ENCODE results near the gene FRRS1. TPM values are rescaled to one million over a fixed set of nuclear protein-coding genes. Genes with fewer than 3 reads are reported as not detected.
"Not testable (repeated sequence)": the region's sequence is repeated elsewhere in the genome, so short reads cannot be mapped to it uniquely, and the experiment has no call there.

The FRRS1 gene
- total RNA-seq, 4 donors from 2014 or later, result 1.4 to 4.5 (median 2.3) TPM

- TF ChIP-seq POLR2A (IDR thresholded peaks at IDR 0.05) (no peak), CTCF (IDR thresholded peaks at IDR 0.05 in 4 of 5, conservative IDR thresholded peaks at IDR 0.05 in 1 of 5) (peak; percentile 55 to 71 (median 66))
- intact Hi-C loops (cut with DNase I; ENCODE audit: low total_unique reads) (loop anchor here (2.0 to 10.0 kb wide), 6 partner anchors 42 to 1054 kb away; partner anchors contain the start of genes AGL and SLC35A3), in situ Hi-C loops (cut with MboI; ENCODE audit: low sequenced_read_pairs in 4 of 4) (loop anchor here (10.0 to 25.0 kb wide), 5 partner anchors 229 to 1056 kb away; a partner anchor contains a TSS)
- peak; percentile 97 to 99 for ATAC-seq
- H3K27ac ChIP-seq, result peak overlapping the region; percentile 10 to 77 (median 68)
- peak; percentile 38 to 40 for DNase-seq
- no peaks in the 10 kb centered on the region for H3K9me3 ChIP-seq
- peak overlapping the region; percentile 19 to 47 (median 25) for H3K4me3 ChIP-seq
- no peaks in the 10 kb centered on the region for H3K27me3 ChIP-seq
- H3K4me1 ChIP-seq, result peaks cover 9 to 10% of the 10 kb centered on the region in 2 donors
- no peaks in the 10 kb centered on the region for H3K36me3 ChIP-seq
Observed at GRCh38 chr1:99808391-99809115, 42.1 kb upstream of the FRRS1 start.

- in situ Hi-C loops (cut with MboI; ENCODE audit: low sequenced_read_pairs in 4 of 4), result loop anchor here (10.0 to 25.0 kb wide), 5 partner anchors 230 to 1058 kb away; a partner anchor contains a TSS
- intact Hi-C loops (cut with DNase I; ENCODE audit: low total_unique reads), result loop anchor here (5.0 to 10.0 kb wide), 3 partner anchors 158 to 1055 kb away; partner anchors contain the start of gene SLC35A3
Observed at GRCh38 chr1:99806882-99807281, 40.4 kb upstream of the FRRS1 start.

GRCh38 chr1:99801584-99801983 is 35.1 kb upstream of the FRRS1 start:
- intact Hi-C loops (cut with DNase I; ENCODE audit: low total_unique reads) (loop anchor here (10.0 kb wide), 1 partner anchor 163 kb away; the partner anchor contains the start of gene SLC35A3), in situ Hi-C loops (cut with MboI; ENCODE audit: low sequenced_read_pairs in 4 of 4) (loop anchor here (10.0 to 25.0 kb wide), 5 partner anchors 236 to 1063 kb away; a partner anchor contains a TSS)
- H3K4me1 ChIP-seq, result no peaks in the 10 kb centered on the region
- no peak overlapping the region for H3K27ac ChIP-seq
- ATAC-seq, result no peak
- no peaks in the 10 kb centered on the region for H3K9me3 ChIP-seq
- no peaks in the 10 kb centered on the region for H3K36me3 ChIP-seq
- TF ChIP-seq POLR2A (IDR thresholded peaks at IDR 0.05) (no peak), CTCF (IDR thresholded peaks at IDR 0.05 in 4 of 5, conservative IDR thresholded peaks at IDR 0.05 in 1 of 5) (no peak)
- no peak overlapping the region for H3K4me3 ChIP-seq
- H3K27me3 ChIP-seq, result no peaks in the 10 kb centered on the region
- DNase-seq, result no peak

More at GRCh38 chr1:99806882-99807281, 40.4 kb upstream of the FRRS1 start:
- no peak for DNase-seq
- Histone ChIP-seq H3K9me3 (no peaks in the 10 kb centered on the region), H3K36me3 (no peaks in the 10 kb centered on the region), H3K27ac (no peak overlapping the region), H3K4me3 (no peak overlapping the region), H3K4me1 (peaks cover 9 to 10% of the 10 kb centered on the region in 2 donors), H3K27me3 (no peaks in the 10 kb centered on the region)
- no peak for TF ChIP-seq CTCF (IDR thresholded peaks at IDR 0.05 in 4 of 5, conservative IDR thresholded peaks at IDR 0.05 in 1 of 5)
- TF ChIP-seq POLR2A (IDR thresholded peaks at IDR 0.05), result no peak
- ATAC-seq, result no peak

GRCh38 chr1:99793861-99794260 is 27.4 kb upstream of the FRRS1 start:
- ATAC-seq; H3K9me3 ChIP-seq; DNase-seq; in situ Hi-C loops (cut with MboI; ENCODE audit: low sequenced_read_pairs in 4 of 4); H3K4me1 ChIP-seq; H3K4me3 ChIP-seq; H3K27ac ChIP-seq; H3K36me3 ChIP-seq; H3K27me3 ChIP-seq; intact Hi-C loops (cut with DNase I; ENCODE audit: low total_unique reads): not testable (repeated sequence)

- TF ChIP-seq CTCF (IDR thresholded peaks at IDR 0.05 in 4 of 5, conservative IDR thresholded peaks at IDR 0.05 in 1 of 5) (no peak), POLR2A (IDR thresholded peaks at IDR 0.05) (no peak)
- no peak for DNase-seq
- intact Hi-C loops (cut with DNase I; ENCODE audit: low total_unique reads) (no loop called here), in situ Hi-C loops (cut with MboI; ENCODE audit: low sequenced_read_pairs in 4 of 4) (no loop called here)
- no peaks in the 10 kb centered on the region for H3K9me3 ChIP-seq
- H3K27ac ChIP-seq, result no peak overlapping the region
- H3K36me3 ChIP-seq, result no peaks in the 10 kb centered on the region
- H3K27me3 ChIP-seq, result no peaks in the 10 kb centered on the region
- H3K4me1 ChIP-seq, result no peaks in the 10 kb centered on the region
- no peak for ATAC-seq
- no peak overlapping the region for H3K4me3 ChIP-seq
Observed at GRCh38 chr1:99789715-99790114, 23.3 kb upstream of the FRRS1 start.
